ENCODE results near the gene SLC27A5.
"Not testable (repeated sequence)": the region's sequence is repeated elsewhere in the genome, so short reads cannot be mapped to it uniquely, and the experiment has no call there.

SLC27A5 gene

GRCh38 chr19:58450856-58451357, 60.9 kb downstream of the SLC27A5 start:
- Mint-ChIP-seq H3K9me3 (peaks cover 8% of the 10 kb centered on the region), H3K4me3 (peak overlapping the region; percentile 82), H3K27me3 (peaks cover 35% of the 10 kb centered on the region), H3K27ac (ENCODE audit: low read depth) (peak overlapping the region; percentile 85), H3K36me3 (ENCODE audit: insufficient read depth) (peaks cover 10% of the 10 kb centered on the region), H3K4me1 (peaks cover 33% of the 10 kb centered on the region)
- ATAC-seq (replicated peaks; ENCODE audit: extremely low read depth, poor library complexity, severe bottlenecking) = peak; percentile 8
- no peak for DNase-seq (ENCODE audit: low spot score in 2 of 2)

DNA sequence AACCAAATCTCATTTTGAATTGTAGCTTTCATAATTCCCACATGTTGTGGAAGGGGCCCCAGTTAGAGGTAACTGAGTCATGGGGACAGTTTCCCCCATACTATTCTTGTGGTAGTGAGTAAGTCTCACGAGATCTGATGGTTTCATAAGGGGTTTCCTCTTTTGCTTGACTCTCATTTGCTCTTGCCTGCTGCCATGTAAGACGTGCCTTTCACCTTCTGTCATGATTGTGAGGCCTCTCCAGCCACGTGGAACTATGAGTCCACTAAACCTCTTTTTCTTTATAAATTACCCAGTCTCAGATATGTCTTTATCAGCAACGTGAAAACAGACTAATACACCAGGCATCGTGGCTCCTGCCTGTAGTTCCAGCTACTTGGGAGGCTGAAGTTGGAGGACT, 61.8 kb downstream of the SLC27A5 start:
- not testable (repeated sequence) for H3K9me3 Mint-ChIP-seq; ATAC-seq (replicated peaks; ENCODE audit: extremely low read depth, poor library complexity, severe bottlenecking); DNase-seq (ENCODE audit: low spot score in 2 of 2); H3K36me3 Mint-ChIP-seq (ENCODE audit: insufficient read depth)
- peak overlapping the region; percentile 47 for H3K4me3 Mint-ChIP-seq
- peaks cover 35% of the 10 kb centered on the region for H3K27me3 Mint-ChIP-seq
- H3K4me1 Mint-ChIP-seq = peaks cover 33% of the 10 kb centered on the region
- H3K27ac Mint-ChIP-seq (ENCODE audit: low read depth) = peak overlapping the region; percentile 54

DNA sequence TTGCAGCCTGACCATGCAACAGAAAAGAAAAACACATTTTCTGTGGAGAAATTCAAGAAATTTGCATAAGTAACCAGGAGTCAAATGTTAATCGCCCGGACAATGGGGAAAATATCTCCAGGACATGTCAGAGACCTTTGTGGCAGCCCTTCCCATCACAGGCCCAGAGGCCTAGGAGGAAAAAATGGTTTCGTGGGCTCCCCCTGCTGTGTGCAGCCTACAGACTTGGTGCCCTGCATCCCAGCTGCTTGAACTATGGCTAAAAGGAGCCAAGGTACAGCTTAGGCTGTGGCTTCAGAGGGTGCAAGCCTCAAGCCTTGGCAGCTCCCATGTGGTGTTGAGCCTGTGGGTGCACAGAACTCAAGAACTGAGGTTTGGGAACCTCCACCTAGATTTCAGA, 62.9 kb downstream of the SLC27A5 start:
- not testable (repeated sequence) for ATAC-seq (replicated peaks; ENCODE audit: extremely low read depth, poor library complexity, severe bottlenecking); H3K36me3 Mint-ChIP-seq (ENCODE audit: insufficient read depth)

More for the DNA sequence above, 62.9 kb downstream of the SLC27A5 start:
- Mint-ChIP-seq H3K27me3 (peaks cover 42% of the 10 kb centered on the region), H3K4me1 (peaks cover 28% of the 10 kb centered on the region)
- DNase-seq (ENCODE audit: low spot score in 2 of 2); H3K4me3 Mint-ChIP-seq; H3K27ac Mint-ChIP-seq (ENCODE audit: low read depth); H3K9me3 Mint-ChIP-seq: not testable (repeated sequence)
